ENCODE measurements around the gene COMTD1.

COMTD1 gene

DNA sequence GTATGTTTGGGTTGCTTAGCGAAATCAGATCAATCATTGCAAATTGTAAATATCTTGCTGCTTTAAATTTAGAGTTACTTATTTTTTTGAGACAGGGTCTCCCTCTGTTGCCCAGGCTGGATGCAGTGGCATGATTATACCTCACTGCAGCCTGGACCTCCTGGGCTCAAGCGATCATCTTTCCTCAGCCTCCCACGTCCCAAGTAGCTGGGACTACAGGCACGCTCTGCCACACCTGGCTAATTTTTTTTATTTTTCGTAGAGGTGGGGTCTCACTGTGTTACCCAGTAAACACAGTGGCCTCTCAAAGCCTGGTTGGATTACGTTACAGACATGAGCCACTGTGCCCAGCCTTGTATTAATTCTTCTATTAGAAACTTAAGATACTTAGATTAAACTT lies 23.4 kb downstream of the COMTD1 start:
- TF ChIP-seq, protein P1, sequence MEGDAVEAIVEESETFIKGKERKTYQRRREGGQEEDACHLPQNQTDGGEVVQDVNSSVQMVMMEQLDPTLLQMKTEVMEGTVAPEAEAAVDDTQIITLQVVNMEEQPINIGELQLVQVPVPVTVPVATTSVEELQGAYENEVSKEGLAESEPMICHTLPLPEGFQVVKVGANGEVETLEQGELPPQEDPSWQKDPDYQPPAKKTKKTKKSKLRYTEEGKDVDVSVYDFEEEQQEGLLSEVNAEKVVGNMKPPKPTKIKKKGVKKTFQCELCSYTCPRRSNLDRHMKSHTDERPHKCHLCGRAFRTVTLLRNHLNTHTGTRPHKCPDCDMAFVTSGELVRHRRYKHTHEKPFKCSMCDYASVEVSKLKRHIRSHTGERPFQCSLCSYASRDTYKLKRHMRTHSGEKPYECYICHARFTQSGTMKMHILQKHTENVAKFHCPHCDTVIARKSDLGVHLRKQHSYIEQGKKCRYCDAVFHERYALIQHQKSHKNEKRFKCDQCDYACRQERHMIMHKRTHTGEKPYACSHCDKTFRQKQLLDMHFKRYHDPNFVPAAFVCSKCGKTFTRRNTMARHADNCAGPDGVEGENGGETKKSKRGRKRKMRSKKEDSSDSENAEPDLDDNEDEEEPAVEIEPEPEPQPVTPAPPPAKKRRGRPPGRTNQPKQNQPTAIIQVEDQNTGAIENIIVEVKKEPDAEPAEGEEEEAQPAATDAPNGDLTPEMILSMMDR (conservative IDR thresholded peaks at IDR 0.05; ENCODE audit: low read depth), result no peak
- DNase-seq (ENCODE audit: low spot score), result no peak
- ChIA-PET POLR2A (ENCODE audit: low non-redundant PET) (no interaction called here), CTCF (interaction anchor here (1.5 to 3.2 kb wide), 3 partner anchors 12 to 23 kb away, joined by 4 to 14 read pairs (median 8); partner anchors contain the start of gene COMTD1)
- H3K27ac ChIP-seq, result peak overlapping the region; percentile 41; the same call in 1 of the 2 replicates

DNA sequence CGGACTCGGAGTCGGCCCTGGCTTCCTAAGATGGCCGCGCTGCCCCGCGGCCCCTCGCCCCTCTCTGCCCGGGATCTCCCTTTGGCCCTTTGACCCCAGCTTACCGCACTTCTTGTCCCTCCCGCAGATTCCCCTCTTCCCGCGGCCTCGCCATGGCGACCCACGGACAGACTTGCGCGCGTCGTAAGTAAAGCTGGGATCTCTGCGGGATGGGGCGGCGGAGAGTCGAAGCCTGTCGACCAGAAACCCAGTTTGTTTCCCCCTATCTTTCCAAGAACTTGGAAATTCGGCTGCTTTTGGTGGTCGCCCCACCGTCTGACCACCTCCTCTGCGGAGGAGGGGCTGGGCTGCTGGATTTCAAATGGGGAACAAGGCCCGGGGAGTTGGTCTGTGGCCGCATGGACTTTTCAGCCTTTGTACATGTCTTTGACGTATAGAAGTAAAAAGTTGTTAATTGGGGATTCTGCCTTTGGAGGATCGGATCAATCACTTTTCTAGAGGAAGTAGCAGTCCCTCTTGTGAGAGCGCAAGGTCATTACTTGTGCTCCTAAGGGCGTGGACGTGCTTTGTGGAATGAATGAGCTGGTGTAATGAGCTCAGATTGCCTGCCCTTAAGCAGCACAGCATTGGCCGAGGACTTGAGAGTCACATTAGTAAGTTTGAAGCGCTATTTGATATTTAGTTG lies 24.6 kb downstream of the COMTD1 start:
- H3K27ac ChIP-seq, result peak overlapping the region; percentile 99
- CTCF ChIA-PET, result interaction anchor here (0.6 to 3.2 kb wide), 6 partner anchors 13 to 39 kb away, joined by 3 to 14 read pairs (median 6); partner anchors contain the start of gene COMTD1
- peak; percentile 52 for DNase-seq (ENCODE audit: low spot score)
- POLR2A ChIA-PET (ENCODE audit: low non-redundant PET), result interaction anchor here (0.6 to 1.8 kb wide), 10 partner anchors 8 to 544 kb away, joined by 3 to 8 read pairs (median 4); no protein-coding TSS in a partner anchor
- TF ChIP-seq, protein P1 (conservative IDR thresholded peaks at IDR 0.05; ENCODE audit: low read depth), result no peak

DNA sequence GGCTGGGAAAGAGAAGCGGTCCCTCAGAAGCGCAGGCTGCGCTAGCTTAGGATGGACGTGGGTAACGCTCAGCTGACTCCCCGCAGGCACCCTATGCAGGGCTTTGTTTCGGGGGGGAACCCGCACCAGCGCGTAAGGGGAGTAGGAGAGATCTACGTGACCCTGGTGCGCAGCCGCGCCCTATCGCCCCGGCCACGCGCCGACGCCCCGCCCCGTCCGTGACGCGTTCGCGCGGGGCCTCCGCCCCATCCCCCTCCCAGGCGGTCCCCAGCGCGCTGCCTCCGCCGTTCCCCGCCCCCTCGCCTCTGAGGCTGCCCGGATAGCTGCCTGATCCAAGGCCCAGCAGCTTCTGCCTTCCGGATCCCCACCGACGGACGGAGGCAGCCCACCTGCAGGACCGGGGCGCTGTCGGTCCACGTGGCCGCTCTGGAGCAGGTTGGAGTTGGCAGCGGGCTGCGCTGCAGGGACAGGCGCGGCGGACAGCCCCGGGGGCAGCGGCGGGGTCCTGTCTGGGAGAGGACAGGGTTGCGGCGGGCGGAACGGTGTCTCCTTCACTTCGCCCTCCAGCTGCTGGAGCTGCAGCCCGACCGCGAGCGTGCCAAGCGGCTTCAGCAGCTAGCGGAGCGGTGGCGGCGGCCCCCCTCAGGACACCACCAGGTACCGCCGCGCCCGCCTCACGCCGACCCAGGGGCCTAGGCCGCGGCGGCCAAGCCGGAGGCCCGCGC lies 25.3 kb downstream of the COMTD1 start, which contains the start of gene VDAC2:
Gene VDAC2 (plus strand): TSS at position 515 of the 725 bp plus-strand sequence. CDS start 363 bp downstream, outside the sequence.
- TF ChIP-seq, protein P1 (conservative IDR thresholded peaks at IDR 0.05; ENCODE audit: low read depth), result no peak
- peak; percentile 89 for DNase-seq (ENCODE audit: low spot score)
- ChIA-PET POLR2A (ENCODE audit: low non-redundant PET) (interaction anchor here (0.6 to 1.8 kb wide), 9 partner anchors 9 to 543 kb away, joined by 3 to 8 read pairs (median 4); no protein-coding TSS in a partner anchor), CTCF (interaction anchor here (1.2 to 3.2 kb wide), 3 partner anchors 14 to 38 kb away, joined by 6 to 14 read pairs (median 8); no protein-coding TSS in a partner anchor)
- H3K27ac ChIP-seq, result peak within 1 kb of the TSS; percentile 99

DNA sequence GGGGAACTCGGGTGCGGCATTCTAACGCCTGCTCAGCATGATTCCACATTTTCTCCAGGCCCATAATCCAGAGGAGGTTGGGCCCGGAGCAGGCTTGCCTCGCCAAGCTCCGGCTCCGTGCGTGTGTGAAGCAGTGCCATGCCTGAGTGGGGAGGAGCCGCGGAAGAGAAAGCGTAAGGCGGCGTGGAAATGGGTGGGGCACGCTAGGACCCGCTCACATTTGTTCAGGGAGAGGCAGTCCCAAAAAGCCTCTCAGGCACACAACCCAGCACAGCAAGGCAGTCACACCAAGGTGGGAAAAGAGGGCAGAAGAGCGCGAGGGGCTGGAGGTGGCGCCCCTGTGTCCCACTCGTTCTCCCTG lies 25.9 kb downstream of the COMTD1 start:
- TF ChIP-seq, protein P1 (conservative IDR thresholded peaks at IDR 0.05; ENCODE audit: low read depth), result no peak
- ChIA-PET CTCF (interaction anchor here (0.8 to 3.2 kb wide), 4 partner anchors 20 to 37 kb away, joined by 3 to 14 read pairs (median 6); no protein-coding TSS in a partner anchor), POLR2A (ENCODE audit: low non-redundant PET) (interaction anchor here (0.6 to 1.8 kb wide), 5 partner anchors 10 to 24 kb away, joined by 3 to 5 read pairs (median 4); no protein-coding TSS in a partner anchor)
- peak overlapping the region; percentile 99 for H3K27ac ChIP-seq
- no peak for DNase-seq (ENCODE audit: low spot score)

DNA sequence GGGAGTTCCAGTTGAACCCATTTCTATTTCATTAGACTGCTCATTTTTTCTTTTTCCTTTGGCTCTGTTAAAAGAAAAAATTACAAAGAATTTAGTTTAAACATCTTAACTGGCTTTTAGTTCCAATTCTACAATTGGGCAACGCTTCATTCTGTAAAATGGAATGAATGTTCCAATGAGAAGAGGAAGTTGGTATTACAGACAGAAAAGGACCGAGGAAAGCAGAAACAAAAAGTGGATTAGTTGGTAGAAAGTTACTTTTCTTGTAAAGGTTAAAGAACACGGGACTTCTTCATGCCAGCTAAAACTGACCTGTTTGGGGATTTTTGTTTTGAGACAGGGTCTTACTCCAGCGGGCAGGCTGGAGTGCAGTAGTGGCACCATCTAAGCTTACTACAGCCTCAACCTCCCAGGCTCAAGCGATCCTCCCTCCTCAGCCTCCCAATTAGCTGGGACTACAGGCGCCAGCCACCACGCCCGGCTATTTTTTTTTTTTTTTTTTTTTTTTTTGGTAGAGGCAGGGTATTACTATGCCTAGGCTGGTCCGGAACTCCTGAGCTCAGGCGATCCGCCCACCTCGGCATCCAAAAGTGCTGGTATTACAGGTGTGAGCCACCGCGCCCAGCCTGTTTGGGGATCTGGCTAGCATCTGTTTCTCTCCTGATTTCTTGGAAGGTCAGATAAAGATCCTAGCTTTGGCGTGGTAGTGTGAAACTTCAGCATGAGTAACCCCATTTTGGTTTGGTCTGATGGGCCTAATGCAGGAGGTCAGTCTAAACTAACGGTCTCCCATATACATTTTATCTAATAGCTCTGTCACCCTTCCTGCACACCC lies 26.5 kb downstream of the COMTD1 start:
- ChIA-PET CTCF (interaction anchor here (0.6 to 3.2 kb wide), 6 partner anchors 11 to 805 kb away, joined by 3 to 14 read pairs (median 4); no protein-coding TSS in a partner anchor), POLR2A (ENCODE audit: low non-redundant PET) (interaction anchor here (0.6 kb wide), 1 partner anchor 20 kb away, joined by 4 read pairs; no protein-coding TSS in a partner anchor)
- H3K27ac ChIP-seq, result peak overlapping the region; percentile 99
- DNase-seq (ENCODE audit: low spot score), result no peak
- TF ChIP-seq, protein P1 (conservative IDR thresholded peaks at IDR 0.05; ENCODE audit: low read depth), result no peak
